Skeletal muscle satellite cell (primary cell): ENCODE results near the gene RNU11. TPM values are rescaled to one million over a fixed set of nuclear protein-coding genes. Genes with fewer than 3 reads are reported as not detected.

ENCODE experiments used
- H3K27me3 ChIP-seq: 2 replicates; pipeline ENCODE4 v1.7.0; 2013; ENCODE audit warnings: low read length; ENCODE audit not compliant: control insufficient read depth, insufficient read depth
- H3K36me3 ChIP-seq: 2 replicates; pipeline ENCODE4 v1.7.0; 2013; ENCODE audit warnings: mild to moderate bottlenecking, control low read depth, low read length; ENCODE audit not compliant: insufficient read depth
- H3K4me1 ChIP-seq: 2 replicates; pipeline ENCODE4 v1.7.0; 2013; ENCODE audit warnings: low read length; ENCODE audit not compliant: control insufficient read depth, insufficient read depth
- H3K4me2 ChIP-seq: 2 replicates; pipeline ENCODE4 v1.7.0; 2013; ENCODE audit warnings: mild to moderate bottlenecking, low read length
- H3K4me3 ChIP-seq: 2 replicates; pipeline ENCODE4 v1.7.0; 2013; ENCODE audit warnings: low read length
- H3K9ac ChIP-seq: 2 replicates; pipeline ENCODE4 v1.7.0; 2013; ENCODE audit warnings: mild to moderate bottlenecking, low read depth, low read length, moderate library complexity
- H3K9me3 ChIP-seq: replicated peaks from 2 replicates; pipeline ENCODE4 v1.7.0; 2013; ENCODE audit warnings: mild to moderate bottlenecking, control low read depth, low read length
- total RNA-seq: library from RNA; depleted of rRNA; stranded (reverse); fragments of >200 nt; gene quantifications from 2 replicates; pipeline ENCODE4 v1.2.3, GENCODE V29; 2012; rRNA removed

Gene RNU11
- total RNA-seq = not detected in 2 replicates

DNA sequence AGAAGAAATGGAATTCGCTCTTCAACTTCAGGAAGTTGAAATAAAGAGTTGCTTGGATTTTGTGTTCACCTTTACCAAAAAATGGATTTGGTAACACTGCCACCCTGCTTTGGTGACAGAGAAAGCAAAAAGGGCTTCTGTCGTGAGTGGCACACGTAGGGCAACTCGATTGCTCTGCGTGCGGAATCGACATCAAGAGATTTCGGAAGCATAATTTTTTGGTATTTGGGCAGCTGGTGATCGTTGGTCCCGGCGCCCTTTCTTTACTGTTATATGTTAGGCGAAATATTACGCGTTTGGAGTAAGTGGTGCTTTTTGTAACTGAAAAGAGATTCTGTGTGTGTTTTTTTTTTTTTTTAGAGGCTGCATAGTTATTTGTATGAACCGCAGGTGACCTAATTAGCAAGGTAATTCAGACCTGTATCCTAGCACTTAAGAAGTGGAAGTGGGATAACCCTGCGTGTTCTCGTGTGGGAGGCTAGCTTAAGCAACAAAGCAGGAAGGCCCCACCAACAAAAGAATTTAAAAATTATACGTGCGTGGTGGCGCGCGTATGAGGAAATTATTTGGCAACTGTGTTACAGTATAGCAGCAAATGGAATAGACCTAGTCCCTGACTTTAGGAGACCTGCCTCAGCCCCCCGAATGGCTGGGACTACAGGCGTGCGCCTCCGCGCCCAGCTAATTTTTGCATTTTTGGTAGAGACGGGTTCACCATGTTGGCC lies at the start of gene RNU11:
RNU11 (plus strand) TSS at position 127 of the 725 bp plus-strand sequence.
- Histone ChIP-seq H3K9me3 (no peaks in the 10 kb centered on the region), H3K9ac (peak within 1 kb of the TSS; percentile 82), H3K4me3 (peak within 1 kb of the TSS; percentile 65), H3K36me3 (no peaks in the 10 kb centered on the region), H3K27me3 (no peaks in the 10 kb centered on the region), H3K4me2 (peak within 1 kb of the TSS; percentile 81), H3K4me1 (peaks cover 17% of the 10 kb centered on the region)

- Histone ChIP-seq H3K4me2 (peak overlapping the region; percentile 68), H3K36me3 (peaks cover 22% of the 10 kb centered on the region), H3K27me3 (no peaks in the 10 kb centered on the region), H3K4me3 (no peak overlapping the region), H3K9ac (no peak overlapping the region), H3K4me1 (peaks cover 16% of the 10 kb centered on the region), H3K9me3 (no peaks in the 10 kb centered on the region)
These were observed 46.7 kb upstream of the RNU11 start for GRCh38 chr1:28601696-28602095.

DNA sequence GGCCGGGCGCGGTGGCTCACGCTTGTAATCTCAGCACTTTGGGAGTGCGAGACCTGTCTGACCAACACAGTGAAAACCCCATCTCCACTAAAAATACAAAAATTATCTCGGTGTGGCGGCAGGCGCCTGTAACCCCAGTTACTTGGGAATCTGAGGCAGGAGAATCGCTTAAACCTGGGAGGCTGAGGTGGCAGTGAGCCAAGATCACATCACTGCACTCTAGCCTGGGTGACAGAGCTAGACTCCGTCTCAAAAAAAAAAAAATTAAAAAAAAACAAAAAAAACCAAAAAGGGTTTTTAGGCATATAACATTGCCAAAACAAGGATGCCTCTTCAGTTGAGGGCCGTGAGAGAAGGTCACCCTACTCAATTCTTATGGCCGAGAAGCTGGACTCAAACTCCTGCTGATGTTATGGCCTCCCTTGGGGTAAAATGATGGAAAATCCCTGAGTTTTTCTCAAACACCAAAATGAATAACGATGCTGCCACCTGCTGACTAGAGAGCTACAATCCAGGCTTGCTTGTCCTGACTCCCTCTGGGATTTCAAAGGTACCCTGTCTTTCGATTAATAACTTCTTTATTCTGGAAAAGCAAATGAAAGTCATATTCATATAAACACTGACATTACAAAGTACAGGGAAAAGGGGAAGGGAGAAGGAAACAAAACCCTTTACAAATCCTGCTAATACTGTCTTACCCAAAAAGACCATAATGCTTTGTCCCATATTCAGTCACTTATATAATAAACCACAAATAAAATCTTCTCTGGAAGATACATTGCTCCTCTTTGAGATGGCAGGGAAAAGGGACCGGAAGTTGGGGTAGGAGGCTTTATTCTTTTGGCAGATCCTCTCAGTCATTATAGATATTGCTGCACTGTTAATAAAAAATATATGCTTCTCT lies 45.6 kb upstream of the RNU11 start:
- H3K4me1 ChIP-seq = peaks cover 16% of the 10 kb centered on the region
- no peaks in the 10 kb centered on the region for H3K27me3 ChIP-seq
- peaks cover 26% of the 10 kb centered on the region for H3K36me3 ChIP-seq
- H3K9ac ChIP-seq = peak overlapping the region; percentile 1
- no peak overlapping the region for H3K4me3 ChIP-seq
- no peak overlapping the region for H3K4me2 ChIP-seq
- H3K9me3 ChIP-seq = no peaks in the 10 kb centered on the region

GRCh38 chr1:28604411-28604810 lies 44.0 kb upstream of the RNU11 start:
- Histone ChIP-seq H3K9me3 (no peaks in the 10 kb centered on the region), H3K4me3 (no peak overlapping the region), H3K36me3 (peaks cover 26% of the 10 kb centered on the region), H3K9ac (no peak overlapping the region), H3K27me3 (no peaks in the 10 kb centered on the region), H3K4me2 (no peak overlapping the region), H3K4me1 (peaks cover 16% of the 10 kb centered on the region)

GRCh38 chr1:28604962-28605361 lies 43.4 kb upstream of the RNU11 start:
- Histone ChIP-seq H3K9ac (no peak overlapping the region), H3K27me3 (no peaks in the 10 kb centered on the region), H3K9me3 (no peaks in the 10 kb centered on the region), H3K36me3 (peaks cover 30% of the 10 kb centered on the region), H3K4me1 (peaks cover 16% of the 10 kb centered on the region), H3K4me3 (no peak overlapping the region), H3K4me2 (no peak overlapping the region)

DNA sequence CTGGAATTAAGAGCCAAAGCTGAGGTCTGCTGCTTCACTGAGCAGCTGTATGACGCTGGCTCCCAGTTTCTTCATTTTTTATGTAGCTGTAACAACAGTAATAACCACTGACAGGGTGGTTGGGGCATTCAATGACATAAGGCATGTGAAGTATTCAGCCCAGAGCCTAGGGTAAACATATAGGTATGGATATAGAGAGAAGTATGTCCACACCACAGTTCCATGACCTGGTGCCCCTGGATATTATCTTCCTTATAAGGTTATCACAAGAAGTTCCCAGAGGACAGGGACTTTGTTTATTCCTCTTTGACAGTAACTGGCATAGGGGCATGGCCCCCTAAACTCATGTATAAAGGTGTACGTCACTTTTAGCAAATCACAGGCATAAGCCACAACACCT lies 41.6 kb upstream of the RNU11 start:
- Histone ChIP-seq H3K4me1 (peaks cover 10% of the 10 kb centered on the region), H3K9me3 (no peaks in the 10 kb centered on the region), H3K9ac (no peak overlapping the region), H3K36me3 (peaks cover 35% of the 10 kb centered on the region), H3K27me3 (no peaks in the 10 kb centered on the region), H3K4me2 (no peak overlapping the region), H3K4me3 (no peak overlapping the region)

- Histone ChIP-seq H3K9ac (no peak overlapping the region), H3K4me3 (no peak overlapping the region), H3K27me3 (no peaks in the 10 kb centered on the region), H3K4me1 (no peaks in the 10 kb centered on the region), H3K36me3 (peaks cover 39% of the 10 kb centered on the region), H3K4me2 (no peak overlapping the region), H3K9me3 (no peaks in the 10 kb centered on the region)
These were observed 35.2 kb upstream of the RNU11 start for GRCh38 chr1:28613175-28613574.

GRCh38 chr1:28631713-28632112 lies 16.7 kb upstream of the RNU11 start:
- Histone ChIP-seq H3K4me2 (no peak overlapping the region), H3K4me1 (no peaks in the 10 kb centered on the region), H3K36me3 (no peaks in the 10 kb centered on the region), H3K4me3 (no peak overlapping the region), H3K9me3 (no peaks in the 10 kb centered on the region), H3K27me3 (no peaks in the 10 kb centered on the region), H3K9ac (no peak overlapping the region)

GRCh38 chr1:28632560-28632959 lies 15.8 kb upstream of the RNU11 start:
- Histone ChIP-seq H3K27me3 (no peaks in the 10 kb centered on the region), H3K4me1 (no peaks in the 10 kb centered on the region), H3K9me3 (no peaks in the 10 kb centered on the region), H3K4me3 (no peak overlapping the region), H3K36me3 (no peaks in the 10 kb centered on the region), H3K4me2 (no peak overlapping the region), H3K9ac (no peak overlapping the region)

- no peaks in the 10 kb centered on the region for H3K9me3 ChIP-seq
- H3K36me3 ChIP-seq = no peaks in the 10 kb centered on the region
- H3K4me3 ChIP-seq = no peak overlapping the region
- H3K4me2 ChIP-seq = no peak overlapping the region
- H3K27me3 ChIP-seq = no peaks in the 10 kb centered on the region
- peaks cover 15% of the 10 kb centered on the region for H3K4me1 ChIP-seq
- no peak overlapping the region for H3K9ac ChIP-seq
These were observed 7.6 kb upstream of the RNU11 start for GRCh38 chr1:28640766-28641165.

GRCh38 chr1:28642056-28642846 lies 6.1 kb upstream of the RNU11 start:
- H3K9me3 ChIP-seq = no peaks in the 10 kb centered on the region
- H3K4me2 ChIP-seq = peak overlapping the region; percentile 87
- peak overlapping the region; percentile 87 for H3K4me3 ChIP-seq
- H3K27me3 ChIP-seq = no peaks in the 10 kb centered on the region
- H3K4me1 ChIP-seq = peaks cover 15% of the 10 kb centered on the region
- H3K36me3 ChIP-seq = no peaks in the 10 kb centered on the region
- peak overlapping the region; percentile 92 for H3K9ac ChIP-seq
